Activated naive CD4-positive, alpha-beta T cell treated with anti-CD3 and anti-CD28 coated beads, Interleukin-2, amount 10 ng/mL, durations not matched to agents 7 days and 5 days (primary cell): Measurements from ENCODE around the gene PLXNA4.
"Not testable (repeated sequence)": the region's sequence is repeated elsewhere in the genome, so short reads cannot be mapped to it uniquely, and the experiment has no call there.

Experiments used
- CTCF ChIA-PET: fragments of 350-600 bp; sonication (Branson Sonifier 250); formaldehyde crosslinking; loops from one replicate; lab custom pipeline; 2021; ENCODE audit warnings: antibody characterized with exemption; lab: Charles Lee
- DNase-seq: peaks from one replicate; pipeline ENCODE4 v3.0.0-alpha.2; 2020
- H3K27ac Mint-ChIP-seq: one replicate; pipeline ENCODE4 v1.8.0; 2021; ENCODE audit warnings: mild to moderate bottlenecking, moderate library complexity, mixed read lengths
- H3K27me3 Mint-ChIP-seq: one replicate; pipeline ENCODE4 v1.8.0; 2021; ENCODE audit warnings: mild to moderate bottlenecking, mixed read lengths
- H3K36me3 Mint-ChIP-seq: one replicate; pipeline ENCODE4 v1.8.0; 2021; ENCODE audit warnings: mixed read lengths
- H3K4me1 Mint-ChIP-seq: one replicate; pipeline ENCODE4 v1.8.0; 2021; ENCODE audit warnings: mixed read lengths
- H3K4me3 Mint-ChIP-seq: one replicate; pipeline ENCODE4 v1.8.0; 2021; ENCODE audit warnings: mild to moderate bottlenecking, moderate library complexity, mixed read lengths
- H3K9me3 Mint-ChIP-seq: one replicate; pipeline ENCODE4 v1.8.0; 2021; ENCODE audit warnings: mixed read lengths

Gene PLXNA4

GRCh38 chr7:132607656-132608055 lies 31.4 kb upstream of the PLXNA4 start:
- no peak overlapping the region for H3K4me3 Mint-ChIP-seq
- CTCF ChIA-PET, result no interaction called here
- H3K27ac Mint-ChIP-seq, result no peak overlapping the region
- H3K27me3 Mint-ChIP-seq, result peaks cover 15% of the 10 kb centered on the region
- H3K4me1 Mint-ChIP-seq, result no peaks in the 10 kb centered on the region
- no peak for DNase-seq
- H3K9me3 Mint-ChIP-seq, result no peaks in the 10 kb centered on the region
- H3K36me3 Mint-ChIP-seq, result no peaks in the 10 kb centered on the region

GRCh38 chr7:132604121-132604520 lies 27.9 kb upstream of the PLXNA4 start:
- DNase-seq, result no peak
- Mint-ChIP-seq H3K9me3 (no peaks in the 10 kb centered on the region), H3K27me3 (peaks cover 13% of the 10 kb centered on the region), H3K4me1 (no peaks in the 10 kb centered on the region), H3K27ac (no peak overlapping the region), H3K36me3 (no peaks in the 10 kb centered on the region), H3K4me3 (no peak overlapping the region)
- CTCF ChIA-PET, result no interaction called here

GRCh38 chr7:132603220-132603833 lies 27.1 kb upstream of the PLXNA4 start:
- no peaks in the 10 kb centered on the region for H3K4me1 Mint-ChIP-seq
- H3K27me3 Mint-ChIP-seq, result peaks cover 13% of the 10 kb centered on the region
- CTCF ChIA-PET, result no interaction called here

GRCh38 chr7:132601783-132602182 lies 25.5 kb upstream of the PLXNA4 start:
- Mint-ChIP-seq H3K27ac (no peak overlapping the region), H3K4me3 (no peak overlapping the region), H3K27me3 (peaks cover 13% of the 10 kb centered on the region)

More at GRCh38 chr7:132603220-132603833, 27.1 kb upstream of the PLXNA4 start:
- no peak overlapping the region for H3K4me3 Mint-ChIP-seq
- H3K9me3 Mint-ChIP-seq, result no peaks in the 10 kb centered on the region
- DNase-seq, result no peak
- no peak overlapping the region for H3K27ac Mint-ChIP-seq
- no peaks in the 10 kb centered on the region for H3K36me3 Mint-ChIP-seq

GRCh38 chr7:132596588-132596987 lies 20.3 kb upstream of the PLXNA4 start:
- Mint-ChIP-seq H3K27ac (no peak overlapping the region), H3K36me3 (no peaks in the 10 kb centered on the region), H3K27me3 (peaks cover 9% of the 10 kb centered on the region), H3K4me3 (no peak overlapping the region), H3K9me3 (no peaks in the 10 kb centered on the region), H3K4me1 (no peaks in the 10 kb centered on the region)
- DNase-seq, result no peak
- CTCF ChIA-PET, result no interaction called here

More at GRCh38 chr7:132601783-132602182, 25.5 kb upstream of the PLXNA4 start:
- Mint-ChIP-seq H3K36me3 (no peaks in the 10 kb centered on the region), H3K4me1 (no peaks in the 10 kb centered on the region), H3K9me3 (no peaks in the 10 kb centered on the region)
- CTCF ChIA-PET, result no interaction called here
- DNase-seq, result no peak

- H3K9me3 Mint-ChIP-seq, H3K4me3 Mint-ChIP-seq, H3K36me3 Mint-ChIP-seq, DNase-seq, H3K27ac Mint-ChIP-seq, H3K4me1 Mint-ChIP-seq: not testable (repeated sequence)
- CTCF ChIA-PET, result interaction anchor here (1.5 kb wide), 1 partner anchor 15 kb away, joined by 3 read pairs; no protein-coding TSS in a partner anchor
- H3K27me3 Mint-ChIP-seq, result peaks cover 17% of the 10 kb centered on the region
Observed at GRCh38 chr7:132594741-132595140, 18.5 kb upstream of the PLXNA4 start.

- CTCF ChIA-PET, result interaction anchor here (0.6 to 1.0 kb wide), 3 partner anchors 100 to 648 kb away, joined by 3 read pairs; no protein-coding TSS in a partner anchor
- H3K36me3 Mint-ChIP-seq, result no peaks in the 10 kb centered on the region
- no peaks in the 10 kb centered on the region for H3K9me3 Mint-ChIP-seq
- no peak for DNase-seq
- no peak overlapping the region for H3K27ac Mint-ChIP-seq
- peaks cover 24% of the 10 kb centered on the region for H3K27me3 Mint-ChIP-seq
- no peak overlapping the region for H3K4me3 Mint-ChIP-seq
- H3K4me1 Mint-ChIP-seq, result no peaks in the 10 kb centered on the region
Observed at GRCh38 chr7:132592936-132593335, 16.7 kb upstream of the PLXNA4 start.

- Mint-ChIP-seq H3K36me3 (no peaks in the 10 kb centered on the region), H3K27ac (no peak overlapping the region), H3K9me3 (no peaks in the 10 kb centered on the region), H3K4me1 (no peaks in the 10 kb centered on the region), H3K4me3 (no peak overlapping the region), H3K27me3 (peaks cover 27% of the 10 kb centered on the region)
- CTCF ChIA-PET, result interaction anchor here (0.6 to 2.4 kb wide), 3 partner anchors 12 to 647 kb away, joined by 3 to 9 read pairs (median 3); no protein-coding TSS in a partner anchor
- DNase-seq, result no peak
Observed at GRCh38 chr7:132592231-132592920, 16.1 kb upstream of the PLXNA4 start.

- H3K4me1 Mint-ChIP-seq, result no peaks in the 10 kb centered on the region
Observed at GRCh38 chr7:132590162-132590561, 13.9 kb upstream of the PLXNA4 start.

GRCh38 chr7:132588596-132588995 lies 12.3 kb upstream of the PLXNA4 start:
- Mint-ChIP-seq H3K36me3 (no peaks in the 10 kb centered on the region), H3K9me3 (no peaks in the 10 kb centered on the region), H3K4me1 (no peaks in the 10 kb centered on the region), H3K27me3 (peaks cover 40% of the 10 kb centered on the region), H3K27ac (no peak overlapping the region), H3K4me3 (no peak overlapping the region)
- CTCF ChIA-PET, result no interaction called here
- no peak for DNase-seq

More at GRCh38 chr7:132590162-132590561, 13.9 kb upstream of the PLXNA4 start:
- H3K27me3 Mint-ChIP-seq, result peaks cover 32% of the 10 kb centered on the region
- no peak overlapping the region for H3K4me3 Mint-ChIP-seq
- H3K36me3 Mint-ChIP-seq, result no peaks in the 10 kb centered on the region
- no peak for DNase-seq
- no peaks in the 10 kb centered on the region for H3K9me3 Mint-ChIP-seq
- H3K27ac Mint-ChIP-seq, result no peak overlapping the region
- CTCF ChIA-PET, result interaction anchor here (1.0 to 2.4 kb wide), 2 partner anchors 10 kb away, joined by 5 to 9 read pairs; no protein-coding TSS in a partner anchor

- CTCF ChIA-PET, result interaction anchor here (1.3 to 1.4 kb wide), 2 partner anchors 264 to 267 kb away, joined by 3 to 5 read pairs; no protein-coding TSS in a partner anchor
- Mint-ChIP-seq H3K36me3 (no peaks in the 10 kb centered on the region), H3K27ac (no peak overlapping the region), H3K4me1 (peaks cover 8% of the 10 kb centered on the region), H3K27me3 (peaks cover 50% of the 10 kb centered on the region), H3K9me3 (no peaks in the 10 kb centered on the region), H3K4me3 (no peak overlapping the region)
- no peak for DNase-seq
Observed at GRCh38 chr7:132584796-132585494, 8.7 kb upstream of the PLXNA4 start.

- Mint-ChIP-seq H3K36me3 (no peaks in the 10 kb centered on the region), H3K27me3 (peaks cover 68% of the 10 kb centered on the region)
Observed at GRCh38 chr7:132581431-132581830, 5.2 kb upstream of the PLXNA4 start.

GRCh38 chr7:132580717-132581285 lies 4.5 kb upstream of the PLXNA4 start:
- CTCF ChIA-PET, result interaction anchor here (0.6 to 9.9 kb wide), 50 partner anchors 9 to 891 kb away, joined by 3 to 240 read pairs (median 5); no protein-coding TSS in a partner anchor
- peaks cover 13% of the 10 kb centered on the region for H3K4me1 Mint-ChIP-seq
- peaks cover 70% of the 10 kb centered on the region for H3K27me3 Mint-ChIP-seq
- no peaks in the 10 kb centered on the region for H3K9me3 Mint-ChIP-seq
- H3K36me3 Mint-ChIP-seq, result peaks cover 1% of the 10 kb centered on the region
- no peak overlapping the region for H3K27ac Mint-ChIP-seq
- no peak overlapping the region for H3K4me3 Mint-ChIP-seq
- peak; percentile 87 for DNase-seq

More at GRCh38 chr7:132581431-132581830, 5.2 kb upstream of the PLXNA4 start:
- CTCF ChIA-PET, result interaction anchor here (0.9 to 9.9 kb wide), 22 partner anchors 13 to 892 kb away, joined by 3 to 240 read pairs (median 8); no protein-coding TSS in a partner anchor
- Mint-ChIP-seq H3K4me3 (no peak overlapping the region), H3K9me3 (no peaks in the 10 kb centered on the region), H3K4me1 (peaks cover 13% of the 10 kb centered on the region), H3K27ac (no peak overlapping the region)
- no peak for DNase-seq

- peak; percentile 29 for DNase-seq
- CTCF ChIA-PET, result interaction anchor here (0.6 to 9.9 kb wide), 51 partner anchors 9 to 890 kb away, joined by 3 to 240 read pairs (median 5); no protein-coding TSS in a partner anchor
- Mint-ChIP-seq H3K4me3 (no peak overlapping the region), H3K27me3 (peaks cover 75% of the 10 kb centered on the region), H3K4me1 (peaks cover 15% of the 10 kb centered on the region), H3K36me3 (peaks cover 6% of the 10 kb centered on the region), H3K9me3 (no peaks in the 10 kb centered on the region), H3K27ac (no peak overlapping the region)
Observed at GRCh38 chr7:132580277-132580676, 4.0 kb upstream of the PLXNA4 start.
